Right cardiac atrium (tissue), 5 donors: Measurements from ENCODE around the gene SMARCAD1. TPM values are rescaled to one million over a fixed set of nuclear protein-coding genes. Genes with fewer than 3 reads are reported as not detected.

ENCODE experiments used
- ATAC-seq, 2 donors: fragments of 200-7000 bp; cut with Tn5 transposase; one replicate each; pipeline versions ENCODE4 v1.8.0 to v1.9.1; 2020; ENCODE audit warnings: moderate library complexity in 2 of 2, mild to moderate bottlenecking in 1 of 2
- DNase-seq, 3 donors: peaks; one replicate each; pipeline ENCODE4 v3.0.0-alpha.2; 2020
- H3K27ac ChIP-seq: one replicate; pipeline ENCODE4 v1.5.1; 2013; ENCODE audit warnings: mild to moderate bottlenecking, low read length, control low read depth, moderate library complexity
- H3K27me3 ChIP-seq: one replicate; pipeline ENCODE4 v1.6.1; 2013; ENCODE audit not compliant: control insufficient read depth, insufficient read depth
- H3K4me1 ChIP-seq: one replicate; pipeline ENCODE4 v1.6.1; 2013; ENCODE audit warnings: low read length; ENCODE audit not compliant: control insufficient read depth, insufficient read depth
- H3K4me3 ChIP-seq: one replicate; pipeline ENCODE4 v1.5.1; 2013; ENCODE audit warnings: low read length, control low read depth
- H3K9me3 ChIP-seq: one replicate; pipeline ENCODE4 v1.6.1; 2013; ENCODE audit warnings: low read length; ENCODE audit not compliant: control insufficient read depth
- WGBS: extraction: QIAGEN DNeasy Blood & Tissue Kit; methylation state at CpG from one replicate; pipeline ENCODE4 v1.1.7; 2013; 5-methylcytosine and 5-hydroxymethylcytosine counted together
- intact Hi-C, 4 donors: fragments of 100-400 bp; cut with DNase I; formaldehyde crosslinking; loops; one replicate each; pipeline versions ENCODE4 v1.11.0 to v1.14.0; 2022 to 2023
- long read RNA-seq, 4 donors: library from polyadenylated mRNA; unstranded; transcript quantifications; one replicate each; pipeline ENCODE4 v2.0.0, GENCODE V29; 2020 to 2021
- polyA plus RNA-seq: library from polyadenylated mRNA; stranded (reverse); fragments of 200-250 nt; gene quantifications from one replicate; pipeline ENCODE4 v1.2.3, GENCODE V29; 2013
- total RNA-seq, 4 donors: library from RNA; stranded (reverse); fragmentation: NEBNext Ultra II Directional; extraction: Animal tissue kit (Norgen Biotek cat#: 25700); gene quantifications; one replicate each; pipeline ENCODE4 v1.2.1, GENCODE V29; 2021
- donor health status: healthy with polysubstance abuse.
- donor health status: DM: no; HTN: yes; CAD: no.
- donor health status: DM: no; HTN: no; CAD: no.
- donor health status: DM: no; HTN: yes; CAD: no; lungs with severe emphysema.
- donor health status: DM: yes; HTN: yes; CAD: no.

Gene SMARCAD1, protein sequence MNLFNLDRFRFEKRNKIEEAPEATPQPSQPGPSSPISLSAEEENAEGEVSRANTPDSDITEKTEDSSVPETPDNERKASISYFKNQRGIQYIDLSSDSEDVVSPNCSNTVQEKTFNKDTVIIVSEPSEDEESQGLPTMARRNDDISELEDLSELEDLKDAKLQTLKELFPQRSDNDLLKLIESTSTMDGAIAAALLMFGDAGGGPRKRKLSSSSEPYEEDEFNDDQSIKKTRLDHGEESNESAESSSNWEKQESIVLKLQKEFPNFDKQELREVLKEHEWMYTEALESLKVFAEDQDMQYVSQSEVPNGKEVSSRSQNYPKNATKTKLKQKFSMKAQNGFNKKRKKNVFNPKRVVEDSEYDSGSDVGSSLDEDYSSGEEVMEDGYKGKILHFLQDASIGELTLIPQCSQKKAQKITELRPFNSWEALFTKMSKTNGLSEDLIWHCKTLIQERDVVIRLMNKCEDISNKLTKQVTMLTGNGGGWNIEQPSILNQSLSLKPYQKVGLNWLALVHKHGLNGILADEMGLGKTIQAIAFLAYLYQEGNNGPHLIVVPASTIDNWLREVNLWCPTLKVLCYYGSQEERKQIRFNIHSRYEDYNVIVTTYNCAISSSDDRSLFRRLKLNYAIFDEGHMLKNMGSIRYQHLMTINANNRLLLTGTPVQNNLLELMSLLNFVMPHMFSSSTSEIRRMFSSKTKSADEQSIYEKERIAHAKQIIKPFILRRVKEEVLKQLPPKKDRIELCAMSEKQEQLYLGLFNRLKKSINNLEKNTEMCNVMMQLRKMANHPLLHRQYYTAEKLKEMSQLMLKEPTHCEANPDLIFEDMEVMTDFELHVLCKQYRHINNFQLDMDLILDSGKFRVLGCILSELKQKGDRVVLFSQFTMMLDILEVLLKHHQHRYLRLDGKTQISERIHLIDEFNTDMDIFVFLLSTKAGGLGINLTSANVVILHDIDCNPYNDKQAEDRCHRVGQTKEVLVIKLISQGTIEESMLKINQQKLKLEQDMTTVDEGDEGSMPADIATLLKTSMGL
- total RNA-seq: 10 to 100 TPM; 13.1 to 14.4 (median 14.0) TPM
- 5.6 TPM for polyA plus RNA-seq
- long read RNA-seq, donor 1, full-length matches to known transcripts: 5 of 14 reads
- long read RNA-seq, donor 1, partial matches to known transcripts: 3 of 14 reads
- long read RNA-seq, donor 1, other reads (novel, unspliced or antisense): 6 of 14 reads
- long read RNA-seq, donor 2, full-length matches to known transcripts: 5 of 7 reads
- long read RNA-seq, donor 2, partial matches to known transcripts: 1 of 7 reads
- long read RNA-seq, donor 2, other reads (novel, unspliced or antisense): 1 of 7 reads
- long read RNA-seq, donor 3, full-length matches to known transcripts: 11 of 35 reads
- long read RNA-seq, donor 3, partial matches to known transcripts: 6 of 35 reads
- long read RNA-seq, donor 3, other reads (novel, unspliced or antisense): 18 of 35 reads
- long read RNA-seq, donor 4, full-length matches to known transcripts: 1 of 4 reads
- long read RNA-seq, donor 4, partial matches to known transcripts: 0 of 4 reads
- long read RNA-seq, donor 4, other reads (novel, unspliced or antisense): 3 of 4 reads

DNA sequence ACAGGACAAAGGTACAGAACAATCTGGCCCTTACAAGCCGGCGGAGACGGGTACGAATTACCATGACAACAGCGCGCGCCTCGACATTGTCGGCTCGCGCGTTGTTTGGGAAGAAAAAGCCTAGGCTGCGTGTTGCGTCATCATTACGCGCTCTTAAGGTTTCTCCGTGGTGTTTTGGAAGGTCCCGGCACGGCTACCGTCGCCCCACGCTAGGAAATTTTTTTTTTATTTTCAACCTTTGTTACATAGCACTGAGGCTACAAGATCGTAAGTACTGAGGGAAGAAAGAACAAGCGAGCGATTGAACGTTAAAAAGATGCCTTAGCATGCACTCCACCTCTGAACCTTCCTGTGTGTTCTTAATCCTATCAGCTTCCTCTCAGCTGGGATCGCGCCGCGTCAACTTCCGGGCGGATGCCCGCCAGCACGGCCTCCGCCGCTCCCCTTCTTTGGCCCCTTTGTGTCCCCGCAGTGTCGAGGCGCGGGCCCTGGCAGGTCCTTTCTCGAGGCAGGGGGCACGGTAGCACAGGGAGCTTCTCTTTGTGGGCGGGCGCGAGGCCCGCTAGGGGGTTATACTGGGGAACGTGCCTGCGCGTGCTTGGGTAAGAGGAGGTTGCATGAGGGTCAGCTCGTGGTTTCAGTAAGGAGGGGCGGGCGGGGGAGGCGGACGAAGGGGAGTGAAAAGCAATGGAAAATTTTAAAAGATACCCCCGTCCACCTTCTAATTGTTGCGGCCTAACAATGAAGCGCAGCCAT lies at the start of gene SMARCAD1:
TSS of gene SMARCAD1 (plus strand) at position 397 of the 756 bp plus-strand sequence. CDS start 530 bp downstream, outside the sequence.
- WGBS: under 1% methylated on average over 57 of the region's 57 CpGs
- intact Hi-C loops: no loop called here

DNA sequence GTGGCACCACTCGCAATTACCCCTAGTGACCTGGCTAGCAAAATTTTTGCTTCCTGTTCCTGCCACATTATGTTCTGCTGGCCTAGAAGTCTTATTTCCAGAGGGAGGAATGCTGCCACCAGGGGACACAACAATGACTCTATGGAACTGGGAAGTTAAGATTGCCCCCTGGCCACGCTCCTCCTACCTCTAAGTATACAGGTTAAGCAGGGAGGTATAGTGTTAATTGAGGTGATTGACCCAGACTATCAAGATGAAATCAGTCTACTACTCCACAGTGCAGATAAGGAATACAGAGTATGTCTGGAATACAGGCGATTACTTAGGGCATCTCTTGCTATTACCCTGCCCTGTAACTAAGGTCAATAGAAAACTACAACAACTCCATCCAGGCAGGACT lies 48.8 kb upstream of the SMARCAD1 start:
- 86% methylated on average over 3 of the region's 3 CpGs for WGBS
- no peak overlapping the region for H3K4me3 ChIP-seq
- ATAC-seq: no peak
- no peak overlapping the region for H3K27ac ChIP-seq
- no peaks in the 10 kb centered on the region for H3K9me3 ChIP-seq
- intact Hi-C loops: no loop called here
- H3K4me1 ChIP-seq: no peaks in the 10 kb centered on the region
- no peaks in the 10 kb centered on the region for H3K27me3 ChIP-seq
- DNase-seq: no peak

More for the DNA sequence above, at the start of gene SMARCAD1:
- Histone ChIP-seq H3K4me1 (peaks cover 1% of the 10 kb centered on the region), H3K27me3 (no peaks in the 10 kb centered on the region), H3K27ac (peak within 1 kb of the TSS; percentile 100), H3K9me3 (no peaks in the 10 kb centered on the region), H3K4me3 (peak within 1 kb of the TSS; percentile 95)
- DNase-seq: peak; percentile 94 to 96 (median 94)
- ATAC-seq: peak; percentile 97 to 98

DNA sequence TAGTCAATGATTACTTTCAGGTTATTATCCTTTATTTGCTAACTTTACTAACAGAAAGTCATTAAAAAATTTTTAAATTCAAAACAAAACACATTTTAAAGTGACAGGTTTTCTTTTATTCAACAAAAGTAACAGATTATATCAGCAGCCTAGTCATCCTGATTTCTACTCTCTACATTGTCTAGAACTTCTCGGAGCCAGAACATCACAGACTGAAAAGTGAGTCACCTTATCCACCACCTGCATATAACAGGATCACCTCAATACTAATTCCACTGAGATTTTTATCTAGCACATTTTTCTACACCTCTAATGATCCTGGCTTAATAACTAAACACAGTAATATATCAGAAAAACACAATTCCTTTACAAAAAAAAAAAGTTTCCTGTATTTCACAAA lies 47.9 kb upstream of the SMARCAD1 start:
- intact Hi-C loops: no loop called here
- DNase-seq: no peak
- no peak for ATAC-seq
- Histone ChIP-seq H3K9me3 (no peaks in the 10 kb centered on the region), H3K4me3 (no peak overlapping the region), H3K4me1 (no peaks in the 10 kb centered on the region), H3K27ac (no peak overlapping the region), H3K27me3 (no peaks in the 10 kb centered on the region)
- 71% methylated on average over 1 of the region's 1 CpG for WGBS

DNA sequence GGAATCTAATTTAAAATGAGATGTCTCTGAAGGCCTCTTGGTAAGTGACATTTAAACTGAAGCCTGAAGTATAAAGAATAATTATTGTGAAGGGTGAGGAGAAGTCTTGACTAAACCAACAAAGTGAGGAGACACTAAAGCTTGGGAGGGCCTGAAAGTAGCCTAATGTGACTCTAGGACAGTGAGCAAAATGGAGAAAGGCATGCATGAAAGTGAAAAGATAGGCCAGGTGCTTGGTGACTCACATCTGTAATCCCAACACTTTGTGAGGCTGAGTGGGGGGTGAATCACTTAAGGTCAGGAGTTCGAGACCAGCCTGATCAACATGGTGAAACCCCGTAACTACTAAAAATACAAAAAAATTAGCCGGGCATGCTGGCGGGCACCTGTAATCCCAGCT lies 46.9 kb upstream of the SMARCAD1 start:
- H3K9me3 ChIP-seq: no peaks in the 10 kb centered on the region
- no peaks in the 10 kb centered on the region for H3K27me3 ChIP-seq
- intact Hi-C loops: no loop called here
- H3K4me1 ChIP-seq: no peaks in the 10 kb centered on the region
- no peak overlapping the region for H3K27ac ChIP-seq
- no peak for DNase-seq
- ATAC-seq: no peak
- no peak overlapping the region for H3K4me3 ChIP-seq
- WGBS: 98% methylated on average over 4 of the region's 4 CpGs

DNA sequence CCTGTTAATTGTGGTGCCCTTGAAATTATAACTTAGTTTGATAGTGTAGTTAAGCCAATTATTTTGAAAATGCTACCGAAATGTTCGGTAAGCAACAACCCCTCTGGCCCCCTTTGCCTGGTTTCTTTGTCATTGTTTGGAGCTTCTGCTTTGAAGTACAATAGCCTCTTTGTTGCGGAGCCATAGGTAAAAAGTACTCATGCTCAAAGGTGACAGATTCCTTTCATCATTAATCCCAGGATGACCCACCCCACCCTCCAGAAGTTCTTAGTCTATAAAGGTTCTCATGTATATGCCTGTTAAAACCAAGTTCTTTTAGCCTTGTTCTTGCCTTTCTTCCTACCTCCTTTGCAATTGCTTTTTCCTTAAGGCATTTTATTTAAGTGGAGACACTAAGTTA lies 42.4 kb upstream of the SMARCAD1 start:
- no peaks in the 10 kb centered on the region for H3K4me1 ChIP-seq
- no peak overlapping the region for H3K4me3 ChIP-seq
- DNase-seq (no peak), ATAC-seq (no peak)
- no peaks in the 10 kb centered on the region for H3K27me3 ChIP-seq
- WGBS: 74% methylated on average over 3 of the region's 3 CpGs
- H3K9me3 ChIP-seq: no peaks in the 10 kb centered on the region
- H3K27ac ChIP-seq: no peak overlapping the region
- intact Hi-C loops: no loop called here

DNA sequence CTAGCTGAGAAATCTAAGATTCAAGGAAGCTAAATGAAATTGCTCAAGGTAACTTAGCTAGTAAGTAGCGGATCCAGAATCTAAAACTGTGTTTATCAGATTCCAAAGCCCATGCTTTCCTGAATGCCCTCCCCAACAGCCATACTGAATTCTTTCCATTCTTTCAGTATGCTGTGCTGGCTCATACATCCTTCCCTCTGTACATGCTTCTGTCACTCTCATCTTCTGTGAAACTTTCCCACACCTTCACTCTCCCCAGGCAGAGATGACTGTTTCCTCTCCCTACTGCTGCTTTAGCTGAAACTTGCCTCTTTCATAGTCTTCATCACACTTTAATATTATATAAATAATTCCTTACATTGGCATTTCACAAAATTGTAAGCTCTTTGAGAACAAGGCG lies 39.3 kb upstream of the SMARCAD1 start:
- intact Hi-C loops: no loop called here
- no peak for DNase-seq
- WGBS: 71% methylated on average over 2 of the region's 2 CpGs

DNA sequence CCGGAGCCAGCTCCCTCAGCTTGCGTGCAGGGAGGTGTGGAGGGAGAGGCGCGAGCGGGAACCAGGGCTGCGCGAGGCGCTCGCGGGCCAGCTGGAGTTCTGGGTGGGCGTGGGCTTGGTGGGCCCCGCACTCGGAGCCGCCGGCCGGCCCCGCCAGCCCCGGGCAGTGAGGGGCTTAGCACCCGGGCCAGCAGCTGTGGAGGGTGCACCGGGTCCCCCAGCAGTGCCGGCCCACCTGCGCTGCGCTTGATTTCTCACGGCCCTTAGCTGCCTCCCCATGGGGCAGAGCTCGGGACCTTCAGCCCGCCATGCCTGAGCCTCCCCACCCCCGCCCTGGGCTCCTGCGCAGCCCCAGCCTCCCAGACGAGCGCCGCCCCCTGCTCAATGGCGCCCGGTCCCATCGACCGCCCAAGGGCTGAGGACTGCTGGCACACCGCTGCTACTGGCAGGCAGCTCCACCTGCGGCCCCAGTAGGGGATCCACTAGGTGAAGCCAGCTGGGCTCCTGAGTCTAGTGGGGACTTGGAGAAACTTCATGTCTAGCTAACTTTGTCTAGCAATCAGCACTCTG lies 37.8 kb upstream of the SMARCAD1 start:
- 97% methylated on average over 37 of the region's 37 CpGs for WGBS
- Histone ChIP-seq H3K27me3 (no peaks in the 10 kb centered on the region), H3K4me3 (no peak overlapping the region), H3K9me3 (no peaks in the 10 kb centered on the region), H3K4me1 (no peaks in the 10 kb centered on the region), H3K27ac (no peak overlapping the region)
- intact Hi-C loops: no loop called here
- no peak for DNase-seq
- ATAC-seq: no peak

More for the DNA sequence above, 39.3 kb upstream of the SMARCAD1 start:
- Histone ChIP-seq H3K4me1 (no peaks in the 10 kb centered on the region), H3K9me3 (no peaks in the 10 kb centered on the region), H3K27me3 (no peaks in the 10 kb centered on the region), H3K27ac (no peak overlapping the region), H3K4me3 (no peak overlapping the region)
- no peak for ATAC-seq

DNA sequence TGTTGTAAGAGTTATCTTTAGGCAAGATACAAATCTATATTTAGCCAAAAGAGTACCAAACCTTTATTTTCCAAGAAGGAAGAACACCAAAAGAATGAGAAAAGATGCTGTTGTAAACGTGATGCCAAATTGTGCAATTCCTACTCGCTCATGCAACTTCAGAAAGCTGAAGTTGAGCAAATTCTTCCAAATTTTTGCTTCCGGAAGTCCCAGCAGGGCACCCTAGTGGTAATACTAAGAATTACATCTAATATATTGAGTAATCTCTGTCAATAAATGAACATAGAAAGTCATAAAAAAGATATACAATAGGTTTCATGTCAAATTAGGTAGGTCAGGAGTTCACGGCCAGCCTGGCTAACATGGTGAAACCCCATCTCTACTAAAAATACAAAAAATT lies 36.0 kb upstream of the SMARCAD1 start:
- ATAC-seq (no peak), DNase-seq (no peak)
- no peaks in the 10 kb centered on the region for H3K4me1 ChIP-seq
- 81% methylated on average over 4 of the region's 4 CpGs for WGBS
- H3K9me3 ChIP-seq: no peaks in the 10 kb centered on the region
- no peaks in the 10 kb centered on the region for H3K27me3 ChIP-seq
- H3K4me3 ChIP-seq: no peak overlapping the region
- H3K27ac ChIP-seq: no peak overlapping the region
- intact Hi-C loops: no loop called here

DNA sequence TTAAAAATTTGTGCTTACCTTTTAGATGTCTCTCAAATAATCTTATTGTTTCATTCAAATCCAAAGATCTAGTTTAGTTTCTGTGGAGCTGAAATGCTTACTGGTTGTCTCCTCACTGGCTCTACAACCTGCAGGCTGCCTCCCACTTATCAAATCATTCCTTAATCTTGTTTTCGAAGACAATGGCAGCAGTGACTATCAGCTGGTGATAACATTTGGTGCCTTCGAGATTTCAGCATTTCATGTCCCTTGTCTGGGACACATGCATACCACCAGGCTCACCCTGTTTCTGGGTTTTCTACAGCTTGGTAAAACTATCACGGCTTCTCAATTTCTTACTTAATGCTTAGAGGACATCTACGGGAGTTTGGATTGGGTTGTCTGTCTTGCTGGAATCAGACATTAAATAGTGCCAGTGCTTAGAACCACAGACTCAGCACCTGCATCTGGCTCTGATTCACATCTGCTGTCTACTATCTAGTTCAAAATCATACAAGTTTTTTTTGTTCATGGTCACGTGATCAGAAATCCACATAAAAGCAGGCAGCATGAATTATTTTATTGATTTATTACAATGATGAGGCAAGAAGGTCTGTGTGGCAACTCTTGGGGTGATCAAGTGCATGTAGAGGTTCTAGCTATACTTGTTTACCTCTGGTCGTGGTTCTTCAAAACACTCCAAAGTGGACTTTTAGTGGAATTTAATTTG lies 32.0 kb upstream of the SMARCAD1 start:
- Histone ChIP-seq H3K9me3 (no peaks in the 10 kb centered on the region), H3K27me3 (no peaks in the 10 kb centered on the region), H3K27ac (no peak overlapping the region), H3K4me3 (no peak overlapping the region), H3K4me1 (no peaks in the 10 kb centered on the region)
- ATAC-seq (no peak), DNase-seq (no peak)
- 46% methylated on average over 6 of the region's 6 CpGs for WGBS
- intact Hi-C loops: no loop called here
